Tibial nerve (tissue), 4 donors: ENCODE results near the gene AIG1. TPM values are rescaled to one million over a fixed set of nuclear protein-coding genes. Genes with fewer than 3 reads are reported as not detected.

Experiments used
- DNase-seq, 2 donors: peaks; one replicate each; pipeline ENCODE4 v3.0.0-alpha.2; 2019; ENCODE audit warnings: low spot score in 2 of 2
- H3K27ac ChIP-seq, 4 donors: fragments of 200-600 bp; sonication (generic) in 3 of 4; one replicate each; pipeline ENCODE4 v1.5.1; 2017 to 2019; ENCODE audit warnings: mild to moderate bottlenecking in 1 of 4
- H3K27me3 ChIP-seq, 2 donors: fragments of 200-600 bp; sonication (generic) in 1 of 2; one replicate each; pipeline versions ENCODE4 v1.5.1 to v1.6.0; 2017 to 2019
- H3K36me3 ChIP-seq, 3 donors: fragments of 200-600 bp; sonication (generic); one replicate each; pipeline ENCODE4 v1.5.1; 2018 to 2019
- H3K4me1 ChIP-seq, 4 donors: fragments of 200-600 bp; sonication (generic) in 3 of 4; one replicate each; pipeline ENCODE4 v1.5.1; 2017 to 2019
- H3K4me3 ChIP-seq, 4 donors: fragments of 200-600 bp; sonication (generic) in 3 of 4; one replicate each; pipeline ENCODE4 v1.5.1; 2017 to 2019; ENCODE audit warnings: mild to moderate bottlenecking in 1 of 4, moderate library complexity in 1 of 4
- H3K9me3 ChIP-seq, 4 donors: fragments of 200-600 bp; sonication (generic) in 3 of 4; one replicate each; pipeline ENCODE4 v1.5.1; 2017 to 2019
- CTCF ChIP-seq, 5 experiments: fragments of 200-600 bp in 3 of 5; fragments of 450-650 bp in 2 of 5; sonication (generic) in 3 of 5; IDR thresholded peaks; one replicate each; pipeline ENCODE4 v1.5.1; 2016 to 2019; ENCODE audit warnings: antibody characterized with exemption in 5 of 5, mild to moderate bottlenecking in 3 of 5, moderate library complexity in 2 of 5
- EP300 ChIP-seq, 2 donors: sonication (generic); formaldehyde crosslinking; IDR thresholded peaks; one replicate each; pipeline ENCODE4 v1.6.1; 2017; ENCODE audit warnings: antibody characterized with exemption in 2 of 2, mild to moderate bottlenecking in 1 of 2
- POLR2A ChIP-seq, 2 donors: fragments of 450-650 bp; IDR thresholded peaks; one replicate each; pipeline ENCODE4 v1.6.1; 2017; ENCODE audit warnings: antibody characterized with exemption in 2 of 2, mild to moderate bottlenecking in 2 of 2, moderate library complexity in 2 of 2
- WGBS, 2 donors: methylation state at CpG; one replicate each; pipeline ENCODE4 v1.1.5; 2018; 5-methylcytosine and 5-hydroxymethylcytosine counted together
- total RNA-seq, 4 donors: library from RNA; depleted of rRNA; stranded (reverse); fragments of >200 nt; gene quantifications; one replicate each; pipeline ENCODE4 v1.1.0, GENCODE V29; 2016

AIG1 gene
- total RNA-seq, 4 donors from 2014 or later = 18.2 to 23.9 (median 22.2) TPM

DNA sequence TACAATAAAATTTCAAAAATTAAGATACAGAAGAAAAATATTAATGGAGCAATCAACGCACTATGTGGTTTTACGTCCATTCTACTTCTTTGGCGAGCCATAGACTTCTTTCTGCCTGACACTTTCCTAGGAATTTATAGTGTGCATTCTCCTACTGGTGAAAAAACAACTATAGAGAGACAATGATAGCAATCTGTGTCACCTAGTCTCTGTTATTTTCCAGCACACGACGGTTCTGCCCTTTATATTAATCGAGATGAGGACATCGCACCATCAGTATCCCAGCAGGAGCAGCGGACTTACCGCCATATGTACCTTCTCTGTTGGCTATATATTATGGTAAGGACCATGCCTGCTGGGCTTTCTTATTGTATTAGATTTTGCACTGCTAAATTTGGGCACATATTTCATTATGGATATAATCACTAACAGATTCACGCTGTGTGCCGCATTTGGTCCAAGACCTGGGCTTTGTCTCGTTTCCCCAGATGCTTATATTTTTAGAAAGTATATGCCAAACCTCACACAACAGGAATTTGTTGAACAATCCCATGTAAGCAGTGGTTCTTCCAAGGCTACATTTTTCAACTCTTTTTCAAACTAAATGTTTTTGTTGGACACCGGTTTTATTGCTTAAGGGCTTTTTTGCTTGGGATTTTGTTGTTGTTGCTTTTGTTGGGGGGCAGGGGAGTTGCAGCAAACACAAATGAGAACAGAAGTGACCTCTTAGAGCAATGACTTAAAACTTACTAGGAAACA, 223.4 kb downstream of the AIG1 start:
- H3K4me1 ChIP-seq = no peaks in the 10 kb centered on the region
- no peaks in the 10 kb centered on the region for H3K36me3 ChIP-seq
- 57 to 67% methylated on average over 13 of the region's 13 CpGs for WGBS, 2 donors
- no peaks in the 10 kb centered on the region for H3K9me3 ChIP-seq
- no peaks in the 10 kb centered on the region for H3K27me3 ChIP-seq
- DNase-seq = no peak
- TF ChIP-seq POLR2A (IDR thresholded peaks at IDR 0.05) (no peak), CTCF (IDR thresholded peaks at IDR 0.05) (no peak), EP300 (IDR thresholded peaks at IDR 0.05) (no peak)
- no peak overlapping the region for H3K27ac ChIP-seq
- no peak overlapping the region for H3K4me3 ChIP-seq

DNA sequence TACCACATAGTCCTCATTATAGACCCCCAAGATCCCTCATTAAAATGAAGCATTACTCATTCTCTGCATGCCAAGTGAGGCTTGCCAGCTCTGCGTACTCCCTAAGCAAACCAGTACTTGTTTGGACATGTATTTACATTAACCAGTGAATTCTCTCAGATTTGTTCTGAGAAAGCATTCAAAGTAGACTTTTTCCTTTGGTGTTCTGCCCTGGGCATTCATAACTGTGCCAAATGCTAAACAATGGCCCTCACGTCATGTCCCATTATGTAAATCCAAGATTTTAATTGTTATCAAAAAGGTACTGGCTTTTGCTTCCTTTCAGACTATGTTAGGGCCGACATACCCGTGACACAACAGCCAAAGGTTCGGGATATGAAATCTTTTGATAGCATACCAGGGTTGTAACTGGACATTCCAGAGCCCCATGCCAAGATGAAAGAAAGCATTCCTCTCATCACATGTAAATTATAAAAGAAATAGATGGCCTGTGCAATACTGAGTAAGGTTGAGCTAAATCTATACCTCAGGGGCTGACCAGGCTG, 225.6 kb downstream of the AIG1 start:
- DNase-seq = no peak
- Histone ChIP-seq H3K4me1 (no peaks in the 10 kb centered on the region), H3K9me3 (no peaks in the 10 kb centered on the region), H3K36me3 (no peaks in the 10 kb centered on the region), H3K27ac (no peak overlapping the region), H3K4me3 (no peak overlapping the region), H3K27me3 (no peaks in the 10 kb centered on the region)
- 63 to 69% methylated on average over 5 of the region's 5 CpGs for WGBS, 2 donors
- TF ChIP-seq POLR2A (IDR thresholded peaks at IDR 0.05) (no peak), CTCF (IDR thresholded peaks at IDR 0.05) (no peak), EP300 (IDR thresholded peaks at IDR 0.05) (no peak)

DNA sequence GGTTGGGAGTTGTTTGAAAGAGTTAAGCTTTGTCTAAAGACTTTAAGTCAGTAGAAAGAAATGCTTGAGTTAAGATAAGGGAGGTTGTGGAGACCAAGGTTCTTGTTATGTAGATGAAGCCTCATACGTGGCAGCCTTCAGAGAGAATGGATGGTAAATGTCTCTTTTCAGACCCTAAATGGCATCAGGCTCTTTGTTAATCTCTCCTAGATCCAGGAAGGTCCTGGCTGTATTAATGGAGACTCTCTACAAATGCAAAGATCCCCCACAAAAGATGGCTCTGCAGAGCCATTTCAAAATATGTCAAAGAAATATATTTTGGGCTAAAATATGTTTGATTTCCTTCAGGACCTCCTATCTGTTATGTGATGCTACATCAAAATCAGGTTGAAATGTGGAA, 228.2 kb downstream of the AIG1 start:
- Histone ChIP-seq H3K4me3 (no peak overlapping the region), H3K27me3 (no peaks in the 10 kb centered on the region), H3K4me1 (no peaks in the 10 kb centered on the region), H3K36me3 (no peaks in the 10 kb centered on the region), H3K9me3 (no peaks in the 10 kb centered on the region), H3K27ac (no peak overlapping the region)
- no peak for DNase-seq
- TF ChIP-seq EP300 (IDR thresholded peaks at IDR 0.05) (no peak), CTCF (IDR thresholded peaks at IDR 0.05) (no peak), POLR2A (IDR thresholded peaks at IDR 0.05) (no peak)
- WGBS, 2 donors = 62 to 91% methylated on average over 1 of the region's 1 CpG

DNA sequence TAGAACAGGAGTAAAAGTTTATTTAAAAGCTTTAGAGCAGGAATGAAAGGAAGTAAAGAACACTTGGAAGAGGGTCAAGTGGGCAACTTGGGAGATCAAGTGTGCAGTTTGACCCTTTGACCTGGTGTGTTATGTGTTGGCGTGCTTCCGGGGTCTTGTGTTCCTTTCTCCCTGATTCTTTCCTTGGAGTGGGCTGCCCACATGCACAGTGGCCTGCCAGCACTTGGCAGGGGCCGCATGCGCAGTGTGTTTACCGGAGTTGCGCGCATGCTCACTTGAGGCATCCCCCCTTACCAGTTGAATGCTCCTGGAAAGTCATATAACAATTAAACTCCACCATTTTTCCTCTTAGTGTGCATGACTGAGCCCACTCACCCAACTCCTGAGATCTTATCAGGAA, 229.5 kb downstream of the AIG1 start:
- DNase-seq = no peak
- no peaks in the 10 kb centered on the region for H3K9me3 ChIP-seq
- TF ChIP-seq POLR2A (IDR thresholded peaks at IDR 0.05) (no peak), CTCF (IDR thresholded peaks at IDR 0.05) (no peak), EP300 (IDR thresholded peaks at IDR 0.05) (no peak)
- no peaks in the 10 kb centered on the region for H3K27me3 ChIP-seq
- WGBS, 2 donors = 67 to 71% methylated on average over 7 of the region's 7 CpGs
- H3K27ac ChIP-seq = no peak overlapping the region
- H3K36me3 ChIP-seq = no peaks in the 10 kb centered on the region
- H3K4me3 ChIP-seq = no peak overlapping the region
- no peaks in the 10 kb centered on the region for H3K4me1 ChIP-seq

DNA sequence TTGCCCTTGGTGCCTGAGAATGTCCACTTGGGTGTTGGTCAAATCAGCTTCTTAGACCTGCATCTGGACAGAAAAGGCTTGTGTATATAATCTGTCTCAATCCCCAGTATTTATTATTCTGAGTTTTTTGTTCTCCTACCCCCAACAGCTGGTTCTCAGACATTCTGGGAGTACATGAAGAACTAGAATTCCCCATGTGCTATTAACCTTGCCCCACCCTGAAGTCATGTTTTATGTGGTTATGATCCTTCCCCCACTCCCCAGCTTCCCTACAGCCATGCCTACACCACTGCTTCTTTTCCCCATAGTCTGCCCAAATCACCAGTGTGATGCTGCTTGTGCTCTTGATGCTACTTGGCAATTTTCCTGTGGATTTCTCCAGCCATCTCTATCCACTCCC, 232.8 kb downstream of the AIG1 start:
- no peaks in the 10 kb centered on the region for H3K36me3 ChIP-seq
- TF ChIP-seq EP300 (IDR thresholded peaks at IDR 0.05) = no peak
- no peak for TF ChIP-seq POLR2A (IDR thresholded peaks at IDR 0.05)
- no peak for TF ChIP-seq CTCF (IDR thresholded peaks at IDR 0.05)
- no peak for DNase-seq
- no peak overlapping the region for H3K4me3 ChIP-seq
- no peaks in the 10 kb centered on the region for H3K9me3 ChIP-seq
- H3K4me1 ChIP-seq = no peaks in the 10 kb centered on the region
- H3K27me3 ChIP-seq = no peaks in the 10 kb centered on the region
- no peak overlapping the region for H3K27ac ChIP-seq
